ENCODE data around the gene CHEK2.

Gene CHEK2

DNA sequence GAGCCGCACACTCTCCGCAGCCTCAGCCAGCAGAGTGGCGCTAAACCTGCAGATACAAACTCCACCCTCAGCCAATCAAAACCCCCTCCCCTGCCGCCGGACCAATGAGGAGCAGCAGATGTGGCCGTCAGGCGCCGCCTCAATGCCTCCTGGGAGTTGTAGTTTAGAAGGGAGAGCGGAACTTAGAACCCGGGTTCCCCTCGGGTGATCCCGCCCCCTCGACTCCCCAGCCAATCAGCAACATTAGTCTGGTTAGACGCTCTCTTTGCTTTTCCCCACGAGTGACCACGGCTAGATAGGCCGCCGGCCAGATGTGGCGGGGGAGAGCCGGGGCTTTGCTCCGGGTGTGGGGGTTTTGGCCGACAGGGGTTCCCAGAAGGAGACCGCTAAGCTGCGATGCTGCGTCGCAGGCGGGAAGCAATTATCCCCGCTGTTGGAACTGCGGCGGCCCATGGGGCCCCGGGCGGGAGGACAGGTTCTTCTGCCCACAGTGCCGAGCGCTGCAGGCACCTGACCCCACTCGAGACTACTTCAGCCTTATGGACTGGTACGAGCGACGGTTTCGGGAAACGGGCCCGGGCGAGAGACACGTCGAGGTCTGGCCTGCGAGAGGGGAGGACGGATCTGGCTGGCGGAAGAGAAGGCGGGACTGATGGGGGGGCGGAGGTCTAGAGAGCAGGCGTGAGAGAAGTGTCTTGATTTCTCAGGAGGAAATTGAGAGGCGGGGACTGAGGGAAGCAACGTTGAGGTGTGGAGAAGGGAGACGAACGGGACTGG is at the start of gene CHEK2, which contains the start of gene HSCB:
Gene CHEK2, minus strand, starts transcription at position 36 of the 777 bp plus-strand sequence. CDS start 7,099 bp downstream, outside the sequence.
Gene HSCB, plus strand, starts transcription at position 255 of the 777 bp plus-strand sequence. Its CDS starts 57 bp downstream, at position 312.
- Histone ChIP-seq H3K27ac (ENCODE audit: low read length) (peak within 1 kb of the TSS; percentile 79), H3K36me3 (ENCODE audit: insufficient read depth, low read depth, low read length) (peaks cover 33% of the 10 kb centered on the region), H3K4me1 (ENCODE audit: insufficient read depth, low read length) (peaks cover 4% of the 10 kb centered on the region; the same call in 1 of the 2 replicates), H3K4me3 (ENCODE audit: low read length) (peak within 1 kb of the TSS; percentile 89), H3K9ac (ENCODE audit: low read depth, low read length) (peak within 1 kb of the TSS; percentile 93), H3K27me3 (ENCODE audit: insufficient read depth, low read length) (no peaks in the 10 kb centered on the region), H3K9me3 (ENCODE audit: insufficient read depth, low read depth, low read length) (no peaks in the 10 kb centered on the region)

DNA sequence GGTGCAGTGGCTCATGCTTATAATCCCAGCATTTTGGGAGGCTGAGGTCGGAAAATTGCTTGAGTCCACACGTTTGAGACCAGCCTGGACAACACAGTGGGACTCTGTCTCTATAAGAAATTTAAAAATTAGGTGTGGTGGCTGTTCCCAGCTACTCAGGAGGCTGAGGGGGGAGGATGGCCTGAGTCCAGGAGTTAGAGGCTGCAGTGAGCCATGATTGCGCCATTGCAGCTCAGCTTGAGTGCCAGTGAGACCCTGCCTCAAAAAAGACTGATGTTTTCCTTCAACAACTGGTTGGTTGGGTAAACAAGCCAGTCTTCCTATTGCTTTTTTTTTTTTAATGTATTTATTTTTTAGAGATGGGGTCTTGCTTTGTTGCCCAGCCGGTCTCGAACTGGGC is 49.5 kb upstream of the CHEK2 start:
- Histone ChIP-seq H3K27me3 (ENCODE audit: insufficient read depth, low read length) (no peaks in the 10 kb centered on the region), H3K36me3 (ENCODE audit: insufficient read depth, low read depth, low read length) (peaks cover 50% of the 10 kb centered on the region), H3K4me3 (ENCODE audit: low read length) (no peak overlapping the region), H3K9me3 (ENCODE audit: insufficient read depth, low read depth, low read length) (no peaks in the 10 kb centered on the region), H3K4me1 (ENCODE audit: insufficient read depth, low read length) (no peaks in the 10 kb centered on the region), H3K9ac (ENCODE audit: low read depth, low read length) (no peak overlapping the region), H3K27ac (ENCODE audit: low read length) (no peak overlapping the region)

- Histone ChIP-seq H3K4me1 (ENCODE audit: insufficient read depth, low read length) (no peaks in the 10 kb centered on the region), H3K9me3 (ENCODE audit: insufficient read depth, low read depth, low read length) (no peaks in the 10 kb centered on the region), H3K9ac (ENCODE audit: low read depth, low read length) (no peak overlapping the region), H3K27me3 (ENCODE audit: insufficient read depth, low read length) (no peaks in the 10 kb centered on the region), H3K4me3 (ENCODE audit: low read length) (no peak overlapping the region), H3K27ac (ENCODE audit: low read length) (no peak overlapping the region), H3K36me3 (ENCODE audit: insufficient read depth, low read depth, low read length) (peaks cover 51% of the 10 kb centered on the region)
These were observed 47.0 kb upstream of the CHEK2 start for GRCh38 chr22:28788601-28789000.

- Histone ChIP-seq H3K9ac (ENCODE audit: low read depth, low read length) (no peak overlapping the region), H3K27ac (ENCODE audit: low read length) (no peak overlapping the region), H3K36me3 (ENCODE audit: insufficient read depth, low read depth, low read length) (peaks cover 91% of the 10 kb centered on the region), H3K4me1 (ENCODE audit: insufficient read depth, low read length) (no peaks in the 10 kb centered on the region), H3K9me3 (ENCODE audit: insufficient read depth, low read depth, low read length) (no peaks in the 10 kb centered on the region), H3K4me3 (ENCODE audit: low read length) (no peak overlapping the region), H3K27me3 (ENCODE audit: insufficient read depth, low read length) (no peaks in the 10 kb centered on the region)
These were observed 42.4 kb upstream of the CHEK2 start for GRCh38 chr22:28783786-28784671.

DNA sequence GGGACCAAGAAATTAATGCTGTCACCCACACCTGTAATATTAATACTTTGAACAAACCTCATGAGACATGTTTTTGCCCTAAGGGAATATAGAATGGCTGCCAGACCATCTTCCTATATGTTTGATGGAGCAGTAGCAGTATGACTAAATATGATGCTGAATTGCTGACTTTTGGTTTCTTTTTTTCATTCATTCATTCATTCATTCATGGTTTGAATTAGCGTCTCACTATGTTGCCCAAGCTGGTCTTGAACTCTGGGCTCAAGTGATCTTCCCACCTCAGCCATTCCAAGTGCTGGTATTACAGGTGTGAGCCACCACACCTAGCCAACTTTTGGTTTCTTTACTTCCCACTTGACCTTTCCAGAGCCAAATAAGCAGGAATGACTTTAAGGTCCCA is 38.7 kb upstream of the CHEK2 start:
- Histone ChIP-seq H3K36me3 (ENCODE audit: insufficient read depth, low read depth, low read length) (peaks cover 72% of the 10 kb centered on the region), H3K9ac (ENCODE audit: low read depth, low read length) (no peak overlapping the region), H3K27me3 (ENCODE audit: insufficient read depth, low read length) (no peaks in the 10 kb centered on the region), H3K4me1 (ENCODE audit: insufficient read depth, low read length) (no peaks in the 10 kb centered on the region), H3K4me3 (ENCODE audit: low read length) (no peak overlapping the region), H3K27ac (ENCODE audit: low read length) (no peak overlapping the region), H3K9me3 (ENCODE audit: insufficient read depth, low read depth, low read length) (no peaks in the 10 kb centered on the region)

DNA sequence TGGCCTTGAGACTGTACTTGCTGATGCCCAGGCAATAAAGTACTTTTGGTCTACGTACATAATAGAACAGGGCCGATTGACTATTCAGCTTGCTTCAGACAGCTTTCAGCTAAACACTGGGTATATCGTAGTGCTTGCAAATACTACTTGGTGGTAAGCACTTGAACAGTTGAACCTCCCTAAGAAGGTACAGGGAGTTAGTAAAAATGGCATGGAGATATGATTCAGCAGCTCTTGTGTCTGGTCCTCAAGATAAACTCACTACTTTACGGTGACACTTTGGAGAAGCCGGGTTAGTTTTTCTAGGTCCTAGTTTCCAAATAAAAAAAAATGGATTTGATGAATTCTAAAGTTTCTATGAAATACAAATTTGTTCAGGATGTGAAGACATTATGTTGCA is 38.2 kb upstream of the CHEK2 start:
- Histone ChIP-seq H3K36me3 (ENCODE audit: insufficient read depth, low read depth, low read length) (peaks cover 72% of the 10 kb centered on the region), H3K9ac (ENCODE audit: low read depth, low read length) (no peak overlapping the region), H3K27ac (ENCODE audit: low read length) (no peak overlapping the region)

DNA sequence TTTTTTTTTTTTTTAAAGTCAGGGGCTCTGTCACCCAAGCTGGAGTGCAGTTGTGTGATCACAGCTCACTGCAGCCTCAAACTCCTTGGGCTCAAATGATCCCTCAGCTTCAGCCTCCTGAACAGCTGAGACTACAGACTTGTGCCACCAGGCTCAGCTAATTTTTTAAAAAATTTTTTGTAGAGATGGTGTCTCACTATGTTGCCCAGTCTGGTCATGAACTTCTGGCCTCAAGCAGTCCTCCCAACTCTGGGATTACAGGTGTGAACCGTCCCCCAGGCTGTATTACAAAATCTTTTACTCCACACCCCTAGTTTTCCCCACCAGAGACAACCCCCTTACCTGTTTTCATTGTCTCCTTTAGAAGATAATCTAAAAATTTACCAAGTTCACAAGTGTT is 32.8 kb upstream of the CHEK2 start:
- Histone ChIP-seq H3K27ac (ENCODE audit: low read length) (no peak overlapping the region), H3K9me3 (ENCODE audit: insufficient read depth, low read depth, low read length) (no peaks in the 10 kb centered on the region), H3K36me3 (ENCODE audit: insufficient read depth, low read depth, low read length) (peaks cover 30% of the 10 kb centered on the region), H3K4me1 (ENCODE audit: insufficient read depth, low read length) (no peaks in the 10 kb centered on the region), H3K27me3 (ENCODE audit: insufficient read depth, low read length) (no peaks in the 10 kb centered on the region), H3K4me3 (ENCODE audit: low read length) (no peak overlapping the region), H3K9ac (ENCODE audit: low read depth, low read length) (no peak overlapping the region)

More for the DNA sequence above, 38.2 kb upstream of the CHEK2 start:
- Histone ChIP-seq H3K9me3 (ENCODE audit: insufficient read depth, low read depth, low read length) (no peaks in the 10 kb centered on the region), H3K4me3 (ENCODE audit: low read length) (no peak overlapping the region), H3K27me3 (ENCODE audit: insufficient read depth, low read length) (no peaks in the 10 kb centered on the region), H3K4me1 (ENCODE audit: insufficient read depth, low read length) (no peaks in the 10 kb centered on the region)

- Histone ChIP-seq H3K9me3 (ENCODE audit: insufficient read depth, low read depth, low read length) (peaks cover 7% of the 10 kb centered on the region), H3K4me1 (ENCODE audit: insufficient read depth, low read length) (no peaks in the 10 kb centered on the region), H3K27ac (ENCODE audit: low read length) (no peak overlapping the region), H3K36me3 (ENCODE audit: insufficient read depth, low read depth, low read length) (peaks cover 22% of the 10 kb centered on the region), H3K4me3 (ENCODE audit: low read length) (peak overlapping the region; percentile 75), H3K9ac (ENCODE audit: low read depth, low read length) (peak overlapping the region; percentile 73), H3K27me3 (ENCODE audit: insufficient read depth, low read length) (no peaks in the 10 kb centered on the region)
These were observed 31.8 kb upstream of the CHEK2 start for GRCh38 chr22:28773461-28773867.

- peaks cover 22% of the 10 kb centered on the region for H3K36me3 ChIP-seq (ENCODE audit: insufficient read depth, low read depth, low read length)
- peak within 1 kb of the TSS; percentile 75 for H3K4me3 ChIP-seq (ENCODE audit: low read length)
- H3K27ac ChIP-seq (ENCODE audit: low read length) = no peak within 1 kb of the TSS
- peak within 1 kb of the TSS; percentile 85 for H3K9ac ChIP-seq (ENCODE audit: low read depth, low read length)
- H3K4me1 ChIP-seq (ENCODE audit: insufficient read depth, low read length) = no peaks in the 10 kb centered on the region
- H3K9me3 ChIP-seq (ENCODE audit: insufficient read depth, low read depth, low read length) = peaks cover 7% of the 10 kb centered on the region
- H3K27me3 ChIP-seq (ENCODE audit: insufficient read depth, low read length) = no peaks in the 10 kb centered on the region
These were observed 31.2 kb upstream of the CHEK2 start, which contains the start of gene CCDC117 for GRCh38 chr22:28772633-28773460. CCDC117 (plus strand) TSS chr22:28772695; CDS start chr22:28772850, 155 bp downstream.

GRCh38 chr22:28771195-28771791 is 29.7 kb upstream of the CHEK2 start:
- H3K9ac ChIP-seq (ENCODE audit: low read depth, low read length) = no peak overlapping the region
- peaks cover 7% of the 10 kb centered on the region for H3K9me3 ChIP-seq (ENCODE audit: insufficient read depth, low read depth, low read length)
- no peak overlapping the region for H3K27ac ChIP-seq (ENCODE audit: low read length)
- no peaks in the 10 kb centered on the region for H3K4me1 ChIP-seq (ENCODE audit: insufficient read depth, low read length)
- peaks cover 18% of the 10 kb centered on the region for H3K36me3 ChIP-seq (ENCODE audit: insufficient read depth, low read depth, low read length)
- no peaks in the 10 kb centered on the region for H3K27me3 ChIP-seq (ENCODE audit: insufficient read depth, low read length)
- no peak overlapping the region for H3K4me3 ChIP-seq (ENCODE audit: low read length)

Measured in iPS-20b (cell line).